ENCODE measurements around the gene BCR.

The BCR gene

DNA sequence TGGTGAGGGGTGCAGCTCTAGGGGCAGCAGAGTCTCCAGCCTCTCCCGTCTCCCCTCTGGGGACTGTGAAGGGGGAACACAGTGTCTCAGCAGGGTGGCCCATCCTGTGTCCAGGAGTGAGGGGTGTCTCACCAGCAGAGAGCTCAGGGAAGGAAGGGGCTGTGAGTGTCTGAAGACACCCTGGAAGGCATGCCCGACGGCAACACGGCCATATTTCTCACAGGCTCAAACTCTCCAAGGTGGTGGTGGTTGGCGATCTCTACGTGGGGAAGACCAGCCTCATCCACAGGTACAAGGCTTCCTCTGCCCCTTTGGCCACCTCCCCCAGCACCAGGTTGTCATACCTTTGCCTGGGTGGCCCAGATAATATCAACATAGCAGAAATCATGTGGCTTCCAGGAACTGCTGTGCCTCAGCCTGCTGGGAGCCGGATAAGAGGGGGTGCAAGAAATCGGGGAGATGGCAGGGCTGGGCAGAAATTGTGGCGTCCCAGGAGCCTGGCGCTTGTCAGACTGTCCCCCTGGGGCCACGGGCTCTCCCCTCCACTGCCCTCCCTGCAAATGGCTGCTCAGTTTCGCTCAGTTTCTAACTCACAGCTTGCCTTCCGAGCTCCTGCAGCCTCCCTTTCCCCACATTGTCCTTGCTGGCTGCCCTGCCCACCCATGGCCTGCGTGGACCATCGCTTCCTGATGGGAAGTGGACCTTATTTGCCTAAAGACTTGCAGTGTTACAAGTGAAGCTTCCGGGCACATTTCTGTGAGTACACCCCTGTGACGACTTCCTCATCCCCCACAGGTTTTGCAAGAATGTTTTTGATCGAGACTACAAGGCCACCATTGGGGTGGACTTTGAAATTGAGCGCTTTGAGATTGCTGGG lies 27.8 kb upstream of the BCR start:
- DNase-seq, result no peak

DNA sequence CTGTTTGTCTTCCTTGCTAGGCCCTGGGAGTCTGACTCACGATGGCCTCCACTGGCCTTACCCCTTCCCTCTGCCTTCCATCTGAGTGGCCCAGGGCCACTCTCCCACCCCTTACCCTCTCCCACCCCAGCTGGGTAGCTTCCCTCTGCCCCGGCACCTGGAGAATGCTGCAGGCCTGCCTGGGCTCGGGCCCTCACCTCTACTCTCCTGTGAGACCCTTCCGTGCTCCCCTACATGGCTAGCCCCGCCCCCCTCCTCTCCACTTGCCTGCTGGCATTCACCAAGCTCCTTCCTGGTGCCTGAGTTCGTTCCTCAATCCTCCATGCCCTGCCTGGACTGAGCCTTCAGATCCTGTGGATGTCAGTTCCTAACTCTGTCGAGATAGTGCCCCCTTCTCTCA lies 26.3 kb upstream of the BCR start:
- DNase-seq, result no peak

DNA sequence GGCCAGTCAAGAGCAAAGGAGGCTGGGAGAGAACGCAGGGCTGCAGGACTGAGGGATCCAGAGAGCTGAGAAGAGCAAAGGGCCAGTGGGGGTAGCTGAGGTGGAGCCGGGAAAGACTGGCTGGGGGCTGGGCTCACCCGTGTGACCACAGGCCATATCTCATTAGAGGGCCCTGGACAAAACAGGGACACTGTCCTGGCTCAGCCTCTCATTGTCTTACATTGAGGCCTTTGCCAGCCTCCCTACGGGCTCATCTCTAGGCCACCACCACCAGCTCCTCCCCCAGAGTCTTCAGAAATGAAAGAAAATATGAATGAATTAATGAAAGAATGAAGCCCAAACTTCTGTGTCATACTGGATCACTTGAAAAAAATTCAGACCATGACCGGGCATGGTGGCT lies 25.8 kb upstream of the BCR start:
- no peak for DNase-seq

DNA sequence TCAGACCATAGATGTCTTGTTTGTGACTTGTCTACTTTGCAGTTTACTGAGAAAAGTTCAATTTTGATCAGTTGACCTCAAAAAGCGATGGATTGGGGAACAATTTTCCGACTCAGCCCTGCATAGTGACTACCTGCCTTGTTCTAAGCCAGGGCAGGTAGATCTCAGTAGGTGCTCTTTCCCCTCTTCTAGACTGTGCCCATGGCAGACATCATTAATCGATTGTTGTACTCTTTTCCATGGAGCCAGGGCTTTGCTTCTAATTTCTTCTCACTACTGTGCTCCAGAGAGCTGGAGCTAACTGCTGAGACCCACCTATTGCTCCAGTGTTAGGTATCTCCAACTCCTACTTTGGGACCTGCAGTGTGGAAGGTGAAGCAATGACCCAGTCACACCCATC lies 25.2 kb upstream of the BCR start:
- no peak for DNase-seq

DNA sequence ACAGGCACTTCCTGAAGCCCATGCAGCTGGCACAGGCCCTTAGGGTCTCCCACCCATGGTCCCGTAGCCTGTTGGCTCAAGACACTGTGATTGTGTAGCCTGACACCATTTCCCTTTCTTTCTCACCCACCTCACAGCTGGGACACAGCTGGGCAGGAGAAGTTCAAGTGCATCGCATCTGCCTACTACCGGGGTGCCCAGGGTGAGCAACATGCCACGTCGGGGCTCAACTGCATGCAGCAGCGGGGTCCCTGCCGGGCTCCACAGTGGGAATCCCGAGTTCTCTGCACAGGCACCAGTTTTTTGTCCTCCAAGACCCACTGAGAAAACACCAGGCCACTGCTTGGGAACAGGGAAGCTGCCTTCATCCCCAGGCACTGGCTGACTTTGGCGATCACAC lies 24.5 kb upstream of the BCR start:
- DNase-seq, result no peak

DNA sequence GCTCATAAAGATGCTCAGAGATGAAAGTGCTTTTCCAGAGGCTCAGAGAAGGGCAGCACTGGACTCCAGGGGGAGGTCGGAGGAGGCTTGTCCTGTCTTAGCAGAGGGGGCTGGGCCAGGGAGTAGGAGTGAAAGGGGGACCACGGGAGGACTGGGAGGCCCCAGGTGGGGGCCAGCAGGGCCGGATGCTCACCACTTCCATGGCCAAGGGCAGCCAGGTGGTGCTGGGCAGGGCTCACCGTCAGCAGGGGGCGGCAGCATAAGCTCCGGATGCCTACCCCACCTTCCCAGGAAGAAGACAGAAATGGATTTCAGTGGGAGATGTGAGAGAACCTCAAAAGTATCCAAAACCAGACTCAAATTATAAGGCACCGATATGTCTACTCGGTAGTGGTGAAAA lies 24.0 kb upstream of the BCR start:
- no peak for DNase-seq

DNA sequence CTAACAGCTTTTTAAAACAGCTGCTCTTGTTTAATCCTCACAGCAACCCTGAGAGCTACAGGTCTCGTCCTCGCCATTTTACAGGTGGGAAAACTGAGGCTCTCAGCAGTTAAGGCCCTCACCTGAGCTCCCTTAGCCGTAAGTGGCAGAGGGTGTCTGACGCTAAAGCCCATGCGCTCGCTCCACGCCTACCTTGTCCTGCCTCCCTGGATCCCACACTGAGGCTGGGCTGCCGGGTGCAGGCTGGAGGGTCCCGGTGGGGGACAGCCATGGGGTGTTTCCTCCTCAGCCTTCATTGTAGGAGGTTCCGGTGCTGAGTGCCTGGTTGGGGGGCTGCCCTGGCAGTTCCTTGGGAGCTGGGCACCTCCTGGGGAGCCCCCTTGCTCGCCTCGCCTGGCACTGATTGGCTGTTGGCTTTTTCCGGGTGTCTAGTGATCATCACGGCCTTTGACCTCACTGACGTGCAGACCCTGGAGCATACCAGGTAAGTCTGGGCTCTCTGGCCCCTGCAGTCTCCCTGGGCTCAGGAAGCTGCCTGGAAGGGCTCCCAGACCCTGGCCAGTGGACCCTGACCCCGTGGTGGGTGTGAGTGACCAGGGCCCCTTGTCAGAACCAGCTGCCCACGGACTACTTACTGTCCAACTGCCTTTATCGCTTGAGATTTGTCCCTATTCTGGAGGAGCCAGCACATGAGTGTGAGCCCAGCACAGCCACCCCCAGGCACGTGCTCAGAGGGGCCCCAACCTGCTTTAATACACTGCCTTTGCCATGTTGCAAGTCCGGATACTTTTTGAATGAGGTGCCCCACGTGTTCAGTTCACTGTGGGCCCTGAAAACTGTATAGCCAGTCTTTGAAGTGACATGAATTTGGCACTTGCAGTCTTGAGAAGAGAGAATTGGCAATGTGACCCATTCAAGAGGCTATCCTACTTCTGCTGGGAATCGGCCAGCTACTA lies 22.5 kb upstream of the BCR start:
- DNase-seq, result no peak

DNA sequence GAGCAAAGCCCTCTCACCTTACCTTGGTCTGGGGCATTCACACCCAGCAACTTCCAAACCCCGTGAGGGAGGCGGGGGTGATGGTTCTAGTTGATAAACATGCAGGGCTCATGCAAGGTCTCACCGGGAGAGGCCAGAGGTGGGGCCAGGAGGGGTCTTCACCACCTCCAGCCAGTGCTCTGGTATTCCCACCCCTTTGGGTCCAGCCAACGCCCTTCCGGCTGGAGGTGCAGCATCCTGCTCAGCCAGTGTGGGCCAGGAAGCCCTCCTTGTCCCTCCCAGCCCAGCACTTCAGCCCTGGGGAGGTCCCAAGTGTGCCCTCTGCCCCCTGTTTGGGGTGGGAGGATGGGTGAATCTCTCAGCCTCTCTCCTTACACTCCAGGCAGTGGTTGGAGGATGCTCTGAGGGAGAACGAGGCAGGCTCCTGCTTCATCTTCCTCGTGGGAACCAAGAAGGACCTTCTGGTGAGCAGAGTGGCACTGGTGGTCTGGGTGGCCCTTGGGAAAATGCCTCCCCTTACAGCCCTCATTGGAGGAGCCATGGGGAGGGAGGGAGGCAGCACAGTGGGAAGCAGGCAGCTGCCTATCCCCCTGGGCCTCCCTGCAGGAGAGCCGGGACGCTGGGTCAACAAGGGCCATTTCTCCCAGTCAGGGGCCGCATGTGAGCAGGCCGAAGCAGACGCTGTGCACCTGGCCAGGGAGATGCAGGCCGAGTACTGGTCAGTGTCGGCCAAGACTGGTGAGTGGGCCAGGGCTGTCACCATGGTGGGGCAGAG lies 21.6 kb upstream of the BCR start:
- DNase-seq, result no peak

DNA sequence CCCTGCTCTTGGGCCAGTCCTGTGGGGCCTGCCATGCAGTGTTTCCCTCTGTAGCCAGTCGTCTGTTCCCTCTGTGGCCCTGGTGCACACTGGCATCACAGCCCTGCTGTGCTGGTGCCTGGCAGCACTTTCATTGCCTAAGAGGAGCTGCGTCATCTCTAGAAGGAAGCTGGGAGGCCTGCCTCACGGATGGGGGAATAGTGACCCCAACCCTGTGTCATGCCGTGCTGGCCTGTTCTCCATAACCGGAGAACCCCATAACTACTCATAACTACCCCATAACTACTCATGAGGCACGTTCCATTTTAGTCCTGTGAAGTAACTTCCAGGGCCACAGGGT lies 21.0 kb upstream of the BCR start:
- DNase-seq, result no peak

DNA sequence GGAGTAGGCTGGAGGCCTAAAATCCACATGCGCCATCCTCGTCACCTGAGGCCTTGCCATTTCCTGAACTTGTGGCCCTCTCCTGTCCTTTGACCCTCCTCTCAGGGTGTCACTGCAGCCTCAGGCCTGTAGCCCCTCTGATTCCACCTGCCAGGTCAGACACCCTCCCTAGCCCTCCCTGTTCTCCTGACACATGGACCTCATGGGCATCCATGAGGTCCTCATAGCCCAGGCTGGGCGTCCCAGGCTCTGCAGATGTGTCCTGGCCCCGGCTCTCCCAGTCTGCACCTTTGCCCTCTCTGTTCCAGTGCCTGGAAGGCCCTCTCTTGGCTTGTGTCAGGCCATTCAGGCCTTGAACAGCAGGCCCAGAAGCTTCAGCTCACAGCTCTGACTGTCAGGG lies 19.3 kb upstream of the BCR start:
- DNase-seq, result no peak

DNA sequence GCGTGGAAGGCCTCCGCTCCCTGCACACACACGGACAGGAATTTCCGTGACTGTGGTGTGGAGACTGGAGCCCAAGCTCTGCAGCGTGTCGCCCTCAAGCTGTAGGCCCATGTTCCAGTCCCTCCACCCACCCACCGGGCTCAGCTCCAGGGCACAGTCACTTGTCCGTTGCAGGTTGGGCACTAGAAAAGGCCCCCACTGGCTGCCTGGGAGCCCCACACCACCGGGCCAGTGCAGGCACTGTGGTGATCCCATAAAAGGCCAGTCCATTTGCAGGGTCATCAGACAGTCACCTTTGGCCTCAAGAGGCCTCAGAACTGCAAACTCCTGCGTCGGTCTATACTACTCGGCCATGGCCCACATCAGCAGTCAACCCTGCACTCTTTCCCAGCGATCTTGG lies 18.7 kb upstream of the BCR start:
- no peak for DNase-seq

DNA sequence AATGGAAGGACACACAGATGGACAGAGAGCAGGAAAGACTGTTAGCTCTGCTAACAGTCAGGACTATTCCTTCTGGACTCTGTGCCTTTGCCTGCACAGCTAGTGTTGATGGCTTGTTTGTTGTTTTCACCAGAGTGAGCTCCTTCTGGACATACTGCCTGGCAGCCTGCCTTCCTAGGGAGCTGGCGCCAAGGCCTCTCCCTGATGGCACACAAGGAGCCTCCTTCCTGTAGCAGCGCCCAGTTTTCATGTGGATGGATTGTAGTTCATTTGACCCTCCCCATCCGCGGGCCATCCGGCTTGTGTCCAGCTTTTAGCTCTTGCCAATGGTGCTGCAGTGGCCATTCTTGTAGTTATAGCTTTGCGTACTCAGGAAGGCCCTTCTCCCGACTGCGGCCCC lies 16.6 kb upstream of the BCR start:
- DNase-seq, result no peak

DNA sequence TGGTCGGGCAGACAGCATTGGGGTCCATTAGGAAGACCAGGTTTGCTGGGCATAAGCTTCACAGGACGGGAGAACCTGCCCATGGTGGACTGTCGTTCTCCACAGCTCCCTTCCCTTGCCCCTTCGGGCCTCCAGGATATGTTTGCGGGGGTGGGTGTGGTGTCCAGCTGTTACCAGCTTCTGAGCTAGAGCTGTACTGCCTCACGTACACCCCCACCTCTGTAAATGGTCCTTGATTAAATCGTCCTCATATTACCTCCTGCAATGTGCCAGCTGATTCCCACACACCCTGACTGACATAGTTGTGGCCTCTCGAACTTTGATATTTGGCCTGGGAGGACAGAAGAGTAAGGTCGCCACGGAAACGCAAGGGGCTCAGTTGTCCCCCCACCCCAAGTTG lies 16.2 kb upstream of the BCR start:
- no peak for DNase-seq

DNA sequence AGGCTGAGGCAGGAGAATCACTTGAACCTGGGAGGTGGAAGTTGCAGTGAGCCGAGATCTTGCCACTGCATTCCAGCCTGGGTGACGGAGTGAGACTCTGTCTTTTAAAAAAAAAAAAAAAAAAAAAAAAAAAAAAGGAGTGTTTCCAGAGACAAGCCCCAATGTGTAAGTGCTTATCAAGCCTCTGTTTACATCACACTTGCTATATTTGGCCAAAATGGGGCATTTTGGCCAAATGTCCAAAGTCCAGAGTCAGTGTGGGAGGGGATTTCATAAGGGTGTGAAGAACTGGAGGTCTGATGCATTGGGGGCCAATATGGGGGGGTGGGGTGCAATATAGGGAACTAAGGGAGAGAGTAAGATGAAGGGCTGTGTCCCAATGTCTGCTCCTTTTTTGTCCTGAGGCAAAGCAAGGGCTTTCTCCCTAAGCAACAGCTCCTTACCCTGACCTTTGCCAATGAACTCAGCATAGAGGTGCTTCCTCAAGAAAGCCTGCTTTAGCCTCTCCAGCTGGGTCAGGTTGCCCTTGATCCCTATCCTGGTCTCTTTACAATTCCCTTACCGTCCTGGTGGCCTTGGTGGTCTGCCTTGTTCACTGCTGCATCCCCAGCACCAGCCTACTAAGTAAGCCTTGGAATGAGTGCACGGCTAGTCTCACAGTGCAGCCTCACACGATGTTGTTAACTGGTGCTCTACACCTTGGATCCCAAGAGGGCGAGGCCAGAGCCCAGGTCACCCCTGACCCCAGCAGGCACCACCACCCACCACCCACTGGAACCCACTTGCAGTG lies 14.1 kb upstream of the BCR start:
- no peak for DNase-seq

DNA sequence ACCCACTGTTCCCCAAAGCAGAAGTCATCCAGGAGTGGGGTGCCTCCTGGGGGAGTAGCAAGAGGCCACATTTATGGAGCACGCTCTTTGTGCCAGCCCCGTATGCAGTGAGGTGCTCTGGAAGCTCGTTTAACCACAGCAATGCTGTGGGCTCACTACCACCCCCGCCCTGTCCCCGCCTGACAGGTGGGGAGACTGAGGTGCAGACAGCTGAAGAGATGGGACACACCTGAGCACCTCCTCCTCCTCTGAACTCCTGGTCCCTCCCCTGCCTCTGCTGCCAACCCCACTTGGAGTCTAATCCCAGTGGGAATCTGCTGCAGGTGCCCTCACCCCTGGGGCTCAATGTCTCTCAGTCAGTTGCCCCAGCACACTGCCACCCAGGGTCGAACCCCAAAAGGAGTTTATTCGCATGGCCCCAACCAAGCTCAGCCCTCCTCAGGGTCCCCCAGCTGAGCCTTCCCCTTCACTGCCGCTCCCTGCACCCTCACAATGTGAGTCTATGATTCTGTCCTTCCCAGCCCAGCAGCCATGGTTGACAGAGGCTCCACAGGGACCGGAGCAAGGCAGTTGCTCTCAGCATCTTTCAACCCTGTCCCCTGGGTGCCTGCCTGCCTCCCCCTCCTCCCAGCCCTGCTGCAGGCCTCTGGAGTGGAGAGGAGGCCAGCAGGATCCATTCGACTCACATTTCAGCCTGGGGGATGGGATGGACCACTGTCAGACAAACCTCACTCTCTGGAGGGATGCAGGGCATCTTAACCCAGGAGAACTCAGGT lies 13.3 kb upstream of the BCR start:
- no peak for DNase-seq

DNA sequence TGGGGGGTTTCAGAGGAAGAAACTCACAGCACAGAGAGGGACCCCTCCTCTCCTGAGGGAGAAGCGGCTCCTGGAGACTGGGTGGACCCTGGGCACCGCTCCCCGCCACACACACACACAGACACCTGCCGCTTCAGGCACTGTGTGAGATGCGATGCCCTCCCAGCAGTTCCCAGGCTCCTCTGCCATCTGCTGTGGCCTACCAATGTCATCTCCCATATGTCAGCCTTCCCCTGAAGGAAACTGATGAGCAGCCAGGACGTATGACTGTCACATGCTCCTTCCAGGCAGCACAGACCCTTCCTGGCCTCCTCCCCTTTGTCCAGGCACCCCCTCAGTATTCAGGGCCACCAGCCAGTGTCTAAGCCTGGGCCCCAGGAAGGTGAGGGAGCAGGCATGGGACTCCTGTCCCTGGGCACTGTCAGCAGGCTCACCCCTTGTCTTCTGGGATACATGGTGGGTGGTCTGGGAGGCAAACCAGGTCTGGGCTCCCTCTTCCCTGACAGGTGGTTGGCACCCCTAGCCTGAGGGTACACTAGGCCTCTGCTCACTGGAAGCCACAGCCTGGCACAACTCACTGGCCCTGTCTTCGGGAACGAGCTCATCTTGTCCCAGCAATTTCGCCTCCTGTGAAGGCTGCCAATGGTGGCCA lies 11.8 kb upstream of the BCR start:
- no peak for DNase-seq

DNA sequence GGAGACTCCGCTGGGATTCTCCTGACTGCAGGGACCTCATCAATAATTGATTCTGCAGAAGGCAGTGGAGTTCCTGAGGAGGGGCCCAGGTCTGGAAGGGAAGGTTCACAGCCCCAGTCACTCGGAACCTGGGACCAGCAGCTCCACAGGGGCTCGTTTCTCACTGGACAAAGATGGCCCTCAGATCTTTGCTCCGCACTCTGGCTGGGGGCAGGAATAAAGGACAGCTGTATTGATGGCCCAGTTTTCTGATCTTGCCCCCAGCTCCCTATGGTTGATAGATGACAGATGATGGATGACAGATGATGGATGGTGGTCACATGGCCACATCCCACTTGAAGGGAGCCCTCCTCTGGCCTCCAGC lies 11.3 kb upstream of the BCR start:
- no peak for DNase-seq

DNA sequence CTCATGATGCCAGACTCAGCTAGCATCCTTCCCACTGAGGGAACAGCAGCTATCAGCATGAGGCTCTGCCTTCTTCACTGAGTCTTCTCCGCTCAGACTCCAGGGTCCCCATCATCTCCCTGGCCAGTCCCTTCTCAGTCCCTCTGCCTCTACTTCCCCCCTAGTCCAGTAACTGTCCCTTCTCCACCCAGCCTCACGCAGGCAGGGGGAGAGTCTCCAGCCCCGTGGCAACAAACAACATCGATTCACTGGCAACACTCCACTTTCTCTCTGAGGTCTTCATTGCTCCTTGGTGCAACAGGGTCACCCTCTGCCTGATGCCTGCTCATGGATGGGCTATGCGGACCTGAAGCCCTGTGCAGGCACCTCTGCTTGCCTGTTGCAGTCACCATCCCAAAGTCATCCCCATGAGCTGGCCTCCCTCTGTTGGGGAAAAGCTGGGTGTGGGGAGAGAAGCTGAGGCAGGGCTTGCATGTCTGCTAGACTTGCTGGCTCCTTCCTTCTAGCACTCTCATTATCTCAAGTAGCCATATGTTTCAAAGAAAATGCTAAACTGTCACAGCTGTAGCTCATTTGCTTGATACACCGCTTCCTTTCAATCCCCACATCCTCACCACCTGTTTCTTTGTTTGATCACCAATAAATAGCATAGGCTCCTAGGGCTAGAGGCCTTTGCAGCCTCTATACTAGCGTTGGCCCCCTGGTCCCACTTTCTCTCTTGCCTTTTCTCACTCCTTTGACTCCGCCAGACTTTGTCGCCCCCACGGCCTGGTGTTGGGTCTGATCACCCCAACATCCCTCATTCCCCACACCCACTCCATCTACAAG lies 4.3 kb upstream of the BCR start:
- DNase-seq, result no peak

DNA sequence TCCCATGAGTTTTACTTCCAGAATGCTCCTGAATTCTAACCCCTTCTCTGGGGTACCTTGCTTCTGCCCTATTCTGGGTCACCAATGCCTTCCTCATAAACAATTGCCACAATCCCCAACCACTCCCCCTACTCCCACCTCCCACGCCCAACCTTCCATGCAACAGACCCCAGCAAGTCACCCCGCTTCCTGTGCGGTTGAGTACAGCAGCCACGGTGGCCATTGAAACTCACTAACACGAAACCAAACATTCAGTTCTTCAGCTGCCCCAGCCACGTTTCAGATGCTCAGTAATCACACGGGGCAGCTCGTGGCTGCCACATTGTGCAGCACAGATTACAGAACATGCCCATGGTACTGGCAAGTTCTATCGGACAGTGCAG lies 3.7 kb upstream of the BCR start:
- no peak for DNase-seq

DNA sequence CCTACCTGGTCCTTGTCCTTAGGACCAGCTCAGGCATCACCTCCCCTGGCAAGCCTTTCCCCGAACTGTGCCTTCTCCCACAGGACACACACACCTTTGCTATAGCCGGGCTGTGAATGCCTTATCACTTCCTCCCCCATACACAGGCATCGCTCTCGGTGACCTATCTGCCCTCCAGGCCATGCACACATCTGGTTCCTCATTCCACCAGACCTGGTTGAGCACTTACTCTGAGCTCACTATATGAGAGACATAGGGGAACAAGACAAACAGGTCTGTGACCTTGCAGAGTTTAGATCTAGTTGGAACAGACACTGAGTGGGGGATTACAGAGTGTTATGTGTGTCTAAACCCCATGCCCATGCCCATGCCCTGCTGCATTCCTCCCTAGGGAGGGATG lies 3.1 kb upstream of the BCR start:
- DNase-seq, result no peak
